Ectodermal cell (in vitro differentiated cells): ENCODE results near the gene MYPOP.

Source experiments
- H3K27ac ChIP-seq: 2 replicates; pipeline ENCODE4 v1.7.0; 2013; ENCODE audit warnings: mild to moderate bottlenecking, low read depth, low read length; ENCODE audit not compliant: insufficient read depth, poor library complexity, severe bottlenecking
- H3K27me3 ChIP-seq: 2 replicates; pipeline ENCODE4 v1.7.0; 2013; ENCODE audit warnings: mild to moderate bottlenecking, low read length; ENCODE audit not compliant: insufficient read depth, control insufficient read depth, poor library complexity, severe bottlenecking
- H3K36me3 ChIP-seq: one replicate; pipeline ENCODE4 v1.7.0; 2013; ENCODE audit warnings: low read length; ENCODE audit not compliant: control insufficient read depth, insufficient read depth
- H3K4me1 ChIP-seq: one replicate; pipeline ENCODE4 v1.7.0; 2013; ENCODE audit warnings: low read length; ENCODE audit not compliant: control insufficient read depth, insufficient read depth
- H3K4me3 ChIP-seq: 2 replicates; pipeline ENCODE4 v1.7.0; 2013; ENCODE audit warnings: low read depth, low read length, control low read depth; ENCODE audit not compliant: insufficient read depth
- H3K9me3 ChIP-seq: 2 replicates; pipeline ENCODE4 v1.7.0; 2013; ENCODE audit warnings: mild to moderate bottlenecking, low read length, moderate library complexity; ENCODE audit not compliant: control insufficient read depth
- WGBS, 2 experiments: methylation state at CpG; one replicate each; pipeline ENCODE4 v1.1.7; 2013; ENCODE audit warnings: missing lambda C conversion rate in 2 of 2; 5-methylcytosine and 5-hydroxymethylcytosine counted together

The MYPOP gene

DNA sequence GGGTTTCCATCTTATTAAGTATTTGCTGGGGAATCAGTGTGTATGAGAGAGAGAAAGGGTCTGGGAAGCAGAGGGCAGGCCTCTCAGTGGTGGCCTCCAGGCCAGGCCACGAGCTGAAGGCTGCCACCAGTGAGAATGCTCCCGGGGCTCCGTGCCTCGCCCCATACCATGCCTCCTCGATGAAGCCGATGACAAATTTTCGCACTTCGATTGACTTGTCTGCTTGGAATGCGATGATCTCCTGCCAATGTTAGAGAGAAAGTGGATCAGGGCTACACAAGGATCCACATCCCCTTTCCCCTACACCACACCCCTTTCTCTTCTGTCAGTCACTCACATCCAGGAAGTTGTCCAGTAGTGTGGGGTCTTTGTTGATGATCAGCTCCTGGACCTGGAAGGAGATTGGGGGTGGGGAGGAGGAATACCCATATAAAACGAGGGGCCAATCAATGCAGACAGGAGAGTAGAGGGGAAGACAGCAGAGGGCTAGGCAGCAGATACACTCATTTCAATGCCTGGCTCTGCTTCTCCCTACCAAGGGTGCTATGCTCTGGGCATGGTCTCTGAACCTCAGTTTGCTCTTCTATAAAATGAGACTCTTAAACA, 50.2 kb downstream of the MYPOP start:
- WGBS, 2 experiments: 94 to 96% methylated on average over 10 of the region's 10 CpGs
- H3K27ac ChIP-seq: no peak overlapping the region
- H3K9me3 ChIP-seq: no peaks in the 10 kb centered on the region
- no peak overlapping the region for H3K4me3 ChIP-seq
- H3K36me3 ChIP-seq: peaks cover 37% of the 10 kb centered on the region
- no peaks in the 10 kb centered on the region for H3K27me3 ChIP-seq
- H3K4me1 ChIP-seq: no peaks in the 10 kb centered on the region

GRCh38 chr19:45848922-45849321, 53.5 kb downstream of the MYPOP start:
- H3K36me3 ChIP-seq: peaks cover 54% of the 10 kb centered on the region
- no peak overlapping the region for H3K4me3 ChIP-seq
- no peaks in the 10 kb centered on the region for H3K4me1 ChIP-seq
- H3K27me3 ChIP-seq: no peaks in the 10 kb centered on the region
- 92 to 95% methylated on average over 3 to 4 of the region's 4 CpGs for WGBS, 2 experiments
- H3K9me3 ChIP-seq: no peaks in the 10 kb centered on the region
- no peak overlapping the region for H3K27ac ChIP-seq

DNA sequence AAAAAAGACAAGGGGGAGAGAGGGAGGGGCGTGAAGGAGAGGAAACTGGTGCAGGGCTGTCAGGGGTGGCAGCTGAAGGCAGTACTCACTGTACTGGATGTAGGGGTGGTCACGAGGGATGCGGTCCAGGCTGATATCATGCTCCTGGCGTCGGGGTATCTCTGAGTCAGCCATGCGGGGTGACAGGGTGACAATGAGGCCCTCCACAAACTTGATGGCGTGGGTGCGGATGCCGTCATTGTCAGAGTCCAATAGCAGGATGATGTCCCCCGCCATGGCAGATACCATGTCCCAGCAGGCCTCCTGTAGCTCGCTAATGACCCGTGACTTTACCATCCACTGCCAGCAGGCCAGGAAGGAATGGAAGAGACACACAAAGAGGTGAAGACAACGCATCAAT, 54.8 kb downstream of the MYPOP start:
- H3K9me3 ChIP-seq: no peaks in the 10 kb centered on the region
- no peak overlapping the region for H3K27ac ChIP-seq
- no peaks in the 10 kb centered on the region for H3K4me1 ChIP-seq
- no peaks in the 10 kb centered on the region for H3K27me3 ChIP-seq
- peaks cover 61% of the 10 kb centered on the region for H3K36me3 ChIP-seq
- WGBS, 2 experiments: 93 to 94% methylated on average over 13 of the region's 13 CpGs
- H3K4me3 ChIP-seq: no peak overlapping the region

DNA sequence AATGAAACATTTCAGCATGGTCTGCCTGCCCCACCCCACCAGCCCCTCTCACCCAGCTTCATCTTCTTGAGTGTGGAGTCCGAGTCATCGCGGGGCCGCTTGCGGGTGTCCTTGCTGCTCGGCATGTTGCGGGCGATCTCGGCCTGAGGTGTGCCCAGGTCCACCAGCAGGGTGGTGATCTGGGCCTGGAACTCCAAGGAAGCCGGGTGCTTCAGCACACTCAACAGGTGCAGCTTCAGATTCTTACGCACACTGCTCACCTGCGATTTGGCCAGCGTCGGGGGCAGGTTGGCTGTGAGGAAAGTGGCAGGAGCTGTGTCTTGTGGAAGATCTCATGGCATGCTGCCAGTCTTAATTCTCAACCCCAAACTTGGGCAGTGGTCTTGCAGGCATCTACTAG, 60.2 kb downstream of the MYPOP start:
- no peaks in the 10 kb centered on the region for H3K27me3 ChIP-seq
- no peak overlapping the region for H3K27ac ChIP-seq
- H3K9me3 ChIP-seq: no peaks in the 10 kb centered on the region
- H3K4me1 ChIP-seq: no peaks in the 10 kb centered on the region
- 98% methylated on average over 14 of the region's 14 CpGs for WGBS, 2 experiments
- H3K36me3 ChIP-seq: peaks cover 65% of the 10 kb centered on the region
- H3K4me3 ChIP-seq: no peak overlapping the region
